Measurements from ENCODE around the gene FOSL1.

Gene FOSL1

DNA sequence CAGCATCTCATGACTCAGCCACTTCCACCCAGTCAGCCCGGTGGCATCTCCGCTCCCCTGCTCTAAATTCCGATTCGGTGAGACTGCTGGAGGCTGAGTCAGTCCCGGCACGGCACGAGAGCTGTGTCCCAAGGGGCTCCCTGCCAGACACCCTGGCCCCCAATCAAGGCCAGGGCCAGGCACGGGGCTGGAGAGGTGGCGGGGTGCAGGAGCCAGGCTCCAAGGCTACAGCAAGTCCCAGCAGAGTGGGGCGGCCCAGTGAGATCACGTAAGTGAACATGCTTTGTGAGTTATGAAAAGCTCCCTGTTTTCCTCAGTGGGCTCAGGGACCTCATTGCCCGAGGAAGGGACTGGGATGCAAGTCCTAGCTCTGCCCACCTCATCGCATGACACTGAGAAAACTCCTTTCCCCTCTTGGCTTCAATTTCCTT, 15.6 kb upstream of the FOSL1 start:
- Histone ChIP-seq H3K79me2 (ENCODE audit: control insufficient read depth, insufficient read depth, low read length) (peaks cover 8% of the 10 kb centered on the region), H2BK120ac (ENCODE audit: low read depth, low read length) (no peak overlapping the region), H3K4me1 (ENCODE audit: control insufficient read depth, low read depth, low read length) (peaks cover 5% of the 10 kb centered on the region), H2BK5ac (ENCODE audit: low read length) (no peak overlapping the region), H4K5ac (ENCODE audit: low read length) (no peak overlapping the region), H4K8ac (ENCODE audit: low read depth, low read length) (no peak overlapping the region), H3K79me1 (ENCODE audit: low read length) (peaks cover 17% of the 10 kb centered on the region), H3K9ac (ENCODE audit: low read length) (peak overlapping the region; percentile 44), H2AK5ac (ENCODE audit: low read length) (no peak overlapping the region), H3K4ac (ENCODE audit: low read depth, low read length) (no peak overlapping the region), H3K23ac (ENCODE audit: low read length) (no peak overlapping the region), H3K4me2 (ENCODE audit: low read length) (no peak overlapping the region), H3K18ac (ENCODE audit: low read length) (no peak overlapping the region), H3K27ac (ENCODE audit: low read depth, low read length) (peak overlapping the region; percentile 47), H3K27me3 (ENCODE audit: insufficient read depth, low read length, poor library complexity) (no peaks in the 10 kb centered on the region), H3K36me3 (ENCODE audit: control insufficient read depth, insufficient read depth, low read length) (no peaks in the 10 kb centered on the region), H3K56ac (ENCODE audit: low read length) (peak overlapping the region; percentile 65), H3K4me3 (ENCODE audit: low read length) (no peak overlapping the region), H2BK15ac (replicated peaks; ENCODE audit: low read depth) (no peak overlapping the region)
- no CpG with 5 or more reads among the region's 13 CpGs for WGBS (ENCODE audit: extremely low coverage, insufficient coverage, low lambda C conversion rate)
- DNase-seq: peak; percentile 95

GRCh38 chr11:65915101-65915820, 15.1 kb upstream of the FOSL1 start:
- no peak overlapping the region for H4K8ac ChIP-seq (ENCODE audit: low read depth, low read length)
- peak overlapping the region; percentile 6 for H2AK5ac ChIP-seq (ENCODE audit: low read length)
- no CpG with 5 or more reads among the region's 10 CpGs for WGBS (ENCODE audit: extremely low coverage, insufficient coverage, low lambda C conversion rate)
- no peak overlapping the region for H3K4me2 ChIP-seq (ENCODE audit: low read length)
- H3K23ac ChIP-seq (ENCODE audit: low read length): no peak overlapping the region
- H3K27ac ChIP-seq (ENCODE audit: low read depth, low read length): peak overlapping the region; percentile 21
- no peak overlapping the region for H2BK5ac ChIP-seq (ENCODE audit: low read length)
- no peak overlapping the region for H3K9ac ChIP-seq (ENCODE audit: low read length)
- no peak overlapping the region for H4K5ac ChIP-seq (ENCODE audit: low read length)
- H3K4me1 ChIP-seq (ENCODE audit: control insufficient read depth, low read depth, low read length): peaks cover 5% of the 10 kb centered on the region
- no peak overlapping the region for H2BK15ac ChIP-seq (replicated peaks; ENCODE audit: low read depth)
- H3K18ac ChIP-seq (ENCODE audit: low read length): no peak overlapping the region
- peak overlapping the region; percentile 71 for H3K56ac ChIP-seq (ENCODE audit: low read length)
- no peak overlapping the region for H3K4ac ChIP-seq (ENCODE audit: low read depth, low read length)
- H3K27me3 ChIP-seq (ENCODE audit: insufficient read depth, low read length, poor library complexity): no peaks in the 10 kb centered on the region
- peaks cover 16% of the 10 kb centered on the region for H3K79me1 ChIP-seq (ENCODE audit: low read length)
- no peaks in the 10 kb centered on the region for H3K36me3 ChIP-seq (ENCODE audit: control insufficient read depth, insufficient read depth, low read length)
- no peak overlapping the region for H2BK120ac ChIP-seq (ENCODE audit: low read depth, low read length)
- no peak overlapping the region for H3K4me3 ChIP-seq (ENCODE audit: low read length)
- H3K79me2 ChIP-seq (ENCODE audit: control insufficient read depth, insufficient read depth, low read length): peaks cover 8% of the 10 kb centered on the region
- no peak for DNase-seq

GRCh38 chr11:65912845-65913244, 12.7 kb upstream of the FOSL1 start:
- Histone ChIP-seq H3K4me1 (ENCODE audit: control insufficient read depth, low read depth, low read length) (peaks cover 2% of the 10 kb centered on the region), H3K36me3 (ENCODE audit: control insufficient read depth, insufficient read depth, low read length) (no peaks in the 10 kb centered on the region)
- WGBS (ENCODE audit: extremely low coverage, insufficient coverage, low lambda C conversion rate): no CpG with 5 or more reads among the region's 4 CpGs

DNA sequence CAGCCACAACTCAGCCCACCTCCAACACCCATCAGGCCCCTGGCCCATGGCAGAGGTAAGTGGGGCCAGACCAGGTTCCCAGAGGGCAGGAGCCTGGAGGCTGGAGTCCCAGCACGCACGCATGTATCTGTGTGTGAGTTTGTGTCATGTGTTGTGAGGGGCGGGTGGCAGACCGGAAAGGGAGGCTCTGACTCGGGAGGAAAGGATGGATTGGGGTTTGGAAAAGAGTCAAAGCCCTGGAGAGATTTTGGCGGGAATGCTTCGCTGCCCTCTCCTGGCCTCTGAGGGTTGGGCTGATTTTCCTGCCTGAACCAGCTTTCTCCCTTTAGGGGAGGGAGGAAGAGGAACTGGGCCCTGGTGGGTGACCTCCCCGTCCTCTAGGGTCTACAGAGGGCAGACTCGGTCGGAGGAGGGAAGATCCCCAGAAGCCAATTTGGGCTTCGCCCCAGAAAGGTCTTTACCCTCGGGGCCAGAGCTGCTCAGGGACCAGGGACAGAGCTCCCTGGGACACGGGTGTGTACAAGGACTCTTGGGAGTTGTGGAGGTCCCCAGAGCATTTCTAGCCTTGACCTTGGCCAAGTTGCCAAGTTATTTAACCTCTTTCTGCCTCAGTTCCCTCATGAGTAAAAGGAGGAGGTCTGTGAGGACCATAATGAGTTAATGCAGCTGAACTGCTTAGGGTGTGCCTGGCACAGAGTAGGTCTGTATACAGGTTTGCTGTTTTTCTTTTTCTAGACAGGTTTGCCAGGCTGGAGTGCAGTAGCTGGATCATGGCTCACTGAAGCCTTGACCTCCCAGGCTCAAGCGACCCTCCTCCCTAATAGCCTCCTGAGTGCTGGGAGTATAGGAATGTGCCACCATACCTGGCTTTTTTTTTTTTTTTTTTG, 11.7 kb upstream of the FOSL1 start:
- Histone ChIP-seq H3K4me3 (ENCODE audit: low read length) (no peak overlapping the region), H3K4me2 (ENCODE audit: low read length) (no peak overlapping the region), H3K4ac (ENCODE audit: low read depth, low read length) (no peak overlapping the region), H4K8ac (ENCODE audit: low read depth, low read length) (no peak overlapping the region), H3K23ac (ENCODE audit: low read length) (no peak overlapping the region), H2BK15ac (replicated peaks; ENCODE audit: low read depth) (no peak overlapping the region), H2BK120ac (ENCODE audit: low read depth, low read length) (no peak overlapping the region), H3K27me3 (ENCODE audit: insufficient read depth, low read length, poor library complexity) (no peaks in the 10 kb centered on the region), H3K27ac (ENCODE audit: low read depth, low read length) (no peak overlapping the region), H2BK5ac (ENCODE audit: low read length) (no peak overlapping the region), H3K79me1 (ENCODE audit: low read length) (no peaks in the 10 kb centered on the region), H3K79me2 (ENCODE audit: control insufficient read depth, insufficient read depth, low read length) (no peaks in the 10 kb centered on the region), H3K9ac (ENCODE audit: low read length) (peak overlapping the region; percentile 45), H3K56ac (ENCODE audit: low read length) (peak overlapping the region; percentile 85), H3K4me1 (ENCODE audit: control insufficient read depth, low read depth, low read length) (peaks cover 2% of the 10 kb centered on the region), H3K36me3 (ENCODE audit: control insufficient read depth, insufficient read depth, low read length) (no peaks in the 10 kb centered on the region), H4K5ac (ENCODE audit: low read length) (no peak overlapping the region), H3K18ac (ENCODE audit: low read length) (no peak overlapping the region), H2AK5ac (ENCODE audit: low read length) (no peak overlapping the region)
- peak; percentile 87 for DNase-seq
- WGBS (ENCODE audit: extremely low coverage, insufficient coverage, low lambda C conversion rate): no CpG with 5 or more reads among the region's 14 CpGs

More at GRCh38 chr11:65912845-65913244, 12.7 kb upstream of the FOSL1 start:
- Histone ChIP-seq H3K79me1 (ENCODE audit: low read length) (peaks cover 7% of the 10 kb centered on the region), H3K18ac (ENCODE audit: low read length) (no peak overlapping the region), H3K27ac (ENCODE audit: low read depth, low read length) (no peak overlapping the region), H2BK15ac (replicated peaks; ENCODE audit: low read depth) (no peak overlapping the region), H4K8ac (ENCODE audit: low read depth, low read length) (no peak overlapping the region), H3K4ac (ENCODE audit: low read depth, low read length) (no peak overlapping the region), H3K23ac (ENCODE audit: low read length) (no peak overlapping the region), H3K27me3 (ENCODE audit: insufficient read depth, low read length, poor library complexity) (no peaks in the 10 kb centered on the region), H3K4me3 (ENCODE audit: low read length) (no peak overlapping the region), H2AK5ac (ENCODE audit: low read length) (no peak overlapping the region), H2BK120ac (ENCODE audit: low read depth, low read length) (no peak overlapping the region), H3K56ac (ENCODE audit: low read length) (no peak overlapping the region), H2BK5ac (ENCODE audit: low read length) (no peak overlapping the region), H3K4me2 (ENCODE audit: low read length) (no peak overlapping the region), H3K79me2 (ENCODE audit: control insufficient read depth, insufficient read depth, low read length) (peaks cover 3% of the 10 kb centered on the region), H4K5ac (ENCODE audit: low read length) (no peak overlapping the region), H3K9ac (ENCODE audit: low read length) (no peak overlapping the region)
- no peak for DNase-seq

GRCh38 chr11:65907878-65908277, 7.7 kb upstream of the FOSL1 start:
- no CpG with 5 or more reads among the region's 6 CpGs for WGBS (ENCODE audit: extremely low coverage, insufficient coverage, low lambda C conversion rate)
- H3K36me3 ChIP-seq (ENCODE audit: control insufficient read depth, insufficient read depth, low read length): no peaks in the 10 kb centered on the region

More at GRCh38 chr11:65907878-65908277, 7.7 kb upstream of the FOSL1 start:
- Histone ChIP-seq H3K18ac (ENCODE audit: low read length) (no peak overlapping the region), H3K4ac (ENCODE audit: low read depth, low read length) (no peak overlapping the region), H3K4me3 (ENCODE audit: low read length) (no peak overlapping the region), H3K27me3 (ENCODE audit: insufficient read depth, low read length, poor library complexity) (no peaks in the 10 kb centered on the region), H3K79me2 (ENCODE audit: control insufficient read depth, insufficient read depth, low read length) (no peaks in the 10 kb centered on the region), H4K5ac (ENCODE audit: low read length) (no peak overlapping the region), H2BK5ac (ENCODE audit: low read length) (no peak overlapping the region), H2BK15ac (replicated peaks; ENCODE audit: low read depth) (no peak overlapping the region), H2AK5ac (ENCODE audit: low read length) (no peak overlapping the region), H3K23ac (ENCODE audit: low read length) (no peak overlapping the region), H3K56ac (ENCODE audit: low read length) (no peak overlapping the region), H3K4me1 (ENCODE audit: control insufficient read depth, low read depth, low read length) (peaks cover 2% of the 10 kb centered on the region), H3K79me1 (ENCODE audit: low read length) (no peaks in the 10 kb centered on the region), H3K27ac (ENCODE audit: low read depth, low read length) (no peak overlapping the region), H3K9ac (ENCODE audit: low read length) (no peak overlapping the region), H4K8ac (ENCODE audit: low read depth, low read length) (no peak overlapping the region), H2BK120ac (ENCODE audit: low read depth, low read length) (no peak overlapping the region), H3K4me2 (ENCODE audit: low read length) (no peak overlapping the region)
- DNase-seq: no peak

Measured in mesendoderm (in vitro differentiated cells).